Cardiac muscle cell (in vitro differentiated cells and primary cell): ENCODE results near the gene BRSK1. TPM values are rescaled to one million over a fixed set of nuclear protein-coding genes. Genes with fewer than 3 reads are reported as not detected.

Experiments
- DNase-seq, 2 donors: peaks; one replicate each; pipeline versions ENCODE4 v3.0.0 to v3.0.0-alpha.2; 2010 to 2017; ENCODE audit warnings: low read depth in 1 of 2, low spot score in 1 of 2
- H3K27ac ChIP-seq: fragments of 200-600 bp; sonication (generic); 2 replicates; pipeline ENCODE4 v1.5.1; 2016
- H3K27me3 ChIP-seq: fragments of 200-600 bp; sonication (generic); 2 replicates; pipeline ENCODE4 v1.6.0; 2016; ENCODE audit warnings: control low read depth
- H3K36me3 ChIP-seq: fragments of 200-600 bp; sonication (generic); 2 replicates; pipeline ENCODE4 v1.5.1; 2016; ENCODE audit warnings: control low read depth
- H3K4me1 ChIP-seq: fragments of 200-600 bp; sonication (generic); 2 replicates; pipeline ENCODE4 v1.8.1; 2017; ENCODE audit warnings: low read depth, mild to moderate bottlenecking, mixed run types
- H3K4me3 ChIP-seq: fragments of 200-600 bp; sonication (generic); 2 replicates; pipeline ENCODE4 v1.5.1; 2016; ENCODE audit warnings: mild to moderate bottlenecking
- H3K9me3 ChIP-seq: fragments of 200-600 bp; sonication (generic); 2 replicates; pipeline ENCODE4 v1.5.1; 2017; ENCODE audit warnings: low read depth, mild to moderate bottlenecking, control low read depth
- polyA plus RNA-seq: library from polyadenylated mRNA; unstranded; fragments of >200 nt; fragmentation: Nextera tagmentation; extraction: Ambion mirVana; gene quantifications from 2 replicates; pipeline ENCODE4 v1.2.1, GENCODE V29; 2016
- total RNA-seq: library from RNA; depleted of rRNA; stranded (reverse); fragments of >200 nt; gene quantifications from 2 replicates; pipeline ENCODE4 v1.2.3, GENCODE V29; 2016
- TF ChIP-seq, protein P1 (sequence below): IDR thresholded peaks from 2 replicates; pipeline ENCODE4 v1.5.1; 2012; ENCODE audit warnings: low read depth, mild to moderate bottlenecking, low read length

The BRSK1 gene
- total and polyA plus RNA-seq, 2 experiments from 2014 or later: 3.5 to 34.4 TPM

DNA sequence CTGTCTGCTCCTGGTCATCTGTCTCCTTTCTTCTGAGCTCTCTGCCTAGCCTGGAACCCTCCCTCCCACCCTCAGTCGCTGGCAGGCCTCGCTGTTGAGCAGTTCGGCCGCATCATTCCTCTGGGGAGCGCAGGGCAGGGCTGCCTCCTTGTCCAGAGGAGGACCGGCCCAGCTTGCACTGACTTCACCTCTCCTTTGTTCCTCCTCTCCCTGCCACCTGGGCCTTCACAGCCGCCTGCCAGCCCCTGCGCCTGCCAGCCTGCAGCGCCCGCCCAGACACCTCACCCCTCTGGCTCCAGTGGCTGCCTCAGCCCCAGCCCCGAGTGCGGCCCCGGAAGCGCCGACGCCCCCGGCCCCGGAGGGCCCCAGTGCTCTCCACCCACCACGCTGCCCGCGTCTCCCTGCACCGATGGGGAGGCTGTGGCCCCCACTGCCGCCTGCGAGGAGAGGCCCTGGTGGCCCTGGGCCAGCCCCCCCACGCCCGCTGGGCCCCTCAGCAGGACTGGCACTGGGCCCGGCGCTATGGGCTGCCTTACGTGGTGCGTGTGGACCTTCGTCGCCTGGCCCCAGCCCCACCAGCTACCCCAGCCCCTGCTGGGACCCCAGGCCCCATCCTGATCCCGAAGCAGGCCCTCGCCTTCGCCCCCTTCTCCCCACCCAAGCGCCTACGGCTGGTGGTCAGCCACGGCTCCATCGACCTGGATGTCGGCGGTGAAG lies 63.1 kb downstream of the BRSK1 start:
- Histone ChIP-seq H3K9me3 (no peaks in the 10 kb centered on the region), H3K4me1 (peaks cover 12% of the 10 kb centered on the region), H3K4me3 (no peak overlapping the region), H3K36me3 (peaks cover 24% of the 10 kb centered on the region), H3K27ac (no peak overlapping the region), H3K27me3 (peaks cover 6% of the 10 kb centered on the region)
- TF ChIP-seq, protein P1, sequence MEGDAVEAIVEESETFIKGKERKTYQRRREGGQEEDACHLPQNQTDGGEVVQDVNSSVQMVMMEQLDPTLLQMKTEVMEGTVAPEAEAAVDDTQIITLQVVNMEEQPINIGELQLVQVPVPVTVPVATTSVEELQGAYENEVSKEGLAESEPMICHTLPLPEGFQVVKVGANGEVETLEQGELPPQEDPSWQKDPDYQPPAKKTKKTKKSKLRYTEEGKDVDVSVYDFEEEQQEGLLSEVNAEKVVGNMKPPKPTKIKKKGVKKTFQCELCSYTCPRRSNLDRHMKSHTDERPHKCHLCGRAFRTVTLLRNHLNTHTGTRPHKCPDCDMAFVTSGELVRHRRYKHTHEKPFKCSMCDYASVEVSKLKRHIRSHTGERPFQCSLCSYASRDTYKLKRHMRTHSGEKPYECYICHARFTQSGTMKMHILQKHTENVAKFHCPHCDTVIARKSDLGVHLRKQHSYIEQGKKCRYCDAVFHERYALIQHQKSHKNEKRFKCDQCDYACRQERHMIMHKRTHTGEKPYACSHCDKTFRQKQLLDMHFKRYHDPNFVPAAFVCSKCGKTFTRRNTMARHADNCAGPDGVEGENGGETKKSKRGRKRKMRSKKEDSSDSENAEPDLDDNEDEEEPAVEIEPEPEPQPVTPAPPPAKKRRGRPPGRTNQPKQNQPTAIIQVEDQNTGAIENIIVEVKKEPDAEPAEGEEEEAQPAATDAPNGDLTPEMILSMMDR: no peak
- no peak for DNase-seq

DNA sequence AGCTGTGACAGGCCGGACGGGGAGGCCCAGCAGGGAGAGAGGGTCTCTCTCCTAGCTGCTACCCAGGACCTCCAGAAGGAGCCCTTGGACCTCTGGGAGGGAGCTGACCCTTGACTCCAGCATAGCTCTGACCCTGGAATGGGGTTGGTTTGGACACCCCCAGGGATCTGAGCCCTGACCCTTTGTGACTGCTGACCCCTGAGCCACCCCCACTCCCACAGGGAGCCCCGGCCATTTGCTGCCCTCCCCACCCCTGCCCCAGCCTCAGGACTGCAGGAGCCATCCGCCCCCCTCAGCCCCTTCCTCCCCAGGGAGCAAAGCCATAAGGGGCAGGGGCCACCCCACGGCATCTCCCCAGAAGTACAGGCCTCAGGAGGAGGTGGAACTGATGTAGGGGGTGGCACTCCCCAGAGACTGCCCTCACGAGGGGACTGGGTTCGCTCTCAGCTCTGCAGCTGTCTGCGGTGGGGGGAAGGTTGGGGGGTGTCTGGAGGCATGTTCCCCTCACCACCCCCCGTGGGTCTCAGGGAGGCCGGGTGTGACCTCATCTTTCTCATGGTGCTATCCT lies 63.7 kb downstream of the BRSK1 start:
- H3K27me3 ChIP-seq: peaks cover 12% of the 10 kb centered on the region
- H3K27ac ChIP-seq: no peak overlapping the region
- no peak overlapping the region for H3K4me3 ChIP-seq
- no peaks in the 10 kb centered on the region for H3K9me3 ChIP-seq
- H3K4me1 ChIP-seq: peaks cover 12% of the 10 kb centered on the region
- peaks cover 19% of the 10 kb centered on the region for H3K36me3 ChIP-seq
- TF ChIP-seq, protein P1: no peak
- DNase-seq: no peak

DNA sequence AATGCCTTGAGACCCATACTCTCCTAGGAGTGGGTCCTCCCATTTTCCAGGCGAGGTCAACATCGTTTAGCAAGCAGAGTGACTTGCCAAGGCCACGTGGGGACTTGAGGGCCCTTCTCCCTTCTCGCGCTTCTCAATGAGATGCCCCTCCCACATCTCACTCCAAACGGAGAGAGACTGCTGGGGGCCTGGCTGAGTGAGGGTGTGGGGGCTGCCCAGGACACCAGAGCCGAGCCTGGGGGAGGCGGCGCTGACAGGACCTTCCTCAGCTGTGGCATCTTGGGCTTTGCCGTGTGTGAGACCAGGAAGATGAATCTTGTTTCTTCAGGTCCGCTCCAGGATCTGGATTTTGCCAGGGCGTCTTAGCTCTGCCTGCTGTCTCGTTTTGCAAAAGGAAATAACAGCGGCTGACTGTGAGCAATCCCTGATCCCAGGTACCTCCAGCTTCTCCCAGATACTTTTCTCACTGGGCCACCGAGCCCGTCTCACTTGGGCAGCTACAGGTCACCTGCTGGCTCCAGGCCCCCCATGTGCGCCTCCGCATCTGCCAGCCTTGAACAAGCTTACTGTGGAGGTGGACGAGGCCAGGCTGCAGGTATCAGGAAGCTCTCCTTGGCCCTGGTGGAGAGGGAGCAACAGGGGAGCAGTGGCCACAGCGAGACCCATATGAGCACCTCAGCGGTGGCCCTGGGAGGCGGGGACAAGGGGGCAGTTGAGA lies 64.7 kb downstream of the BRSK1 start:
- Histone ChIP-seq H3K27ac (no peak overlapping the region), H3K4me3 (no peak overlapping the region), H3K27me3 (peaks cover 22% of the 10 kb centered on the region), H3K9me3 (no peaks in the 10 kb centered on the region), H3K36me3 (peaks cover 12% of the 10 kb centered on the region), H3K4me1 (peaks cover 12% of the 10 kb centered on the region)
- DNase-seq: peak in 1 of 2 donors; percentile 31
- TF ChIP-seq, protein P1: no peak

DNA sequence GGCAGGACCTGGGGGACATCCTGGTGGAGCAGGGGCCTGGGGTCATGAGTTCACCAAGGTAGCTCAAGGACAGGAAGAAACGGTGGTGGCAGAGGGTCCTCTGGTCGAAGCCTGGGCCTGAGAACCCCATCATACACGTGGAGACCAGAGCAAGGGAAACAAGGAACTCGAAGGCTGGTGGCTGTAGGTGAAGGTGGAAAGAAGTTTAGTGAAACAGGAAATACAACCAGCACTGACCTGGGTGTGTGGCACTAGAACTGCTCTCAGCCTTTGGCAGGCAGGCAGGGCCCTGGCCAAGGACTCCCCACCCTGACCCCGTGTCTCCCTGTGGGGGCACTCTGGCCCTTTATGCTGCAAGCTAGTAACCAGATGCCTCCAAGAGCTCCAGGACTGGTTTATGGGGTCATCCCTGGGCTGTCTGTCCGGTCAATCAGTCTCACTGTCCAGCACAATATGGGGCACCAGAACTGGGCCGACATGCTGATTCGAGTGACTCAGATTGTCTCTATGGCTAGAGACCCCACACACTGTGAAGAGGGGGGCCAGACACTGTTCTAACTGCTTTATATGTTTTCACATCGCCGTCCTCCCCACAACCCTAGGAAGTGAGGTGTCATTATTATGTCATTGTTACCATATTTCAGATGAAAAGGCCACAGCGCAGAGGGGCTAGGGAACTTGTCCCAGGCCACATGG lies 67.0 kb downstream of the BRSK1 start:
- Histone ChIP-seq H3K36me3 (peaks cover 3% of the 10 kb centered on the region), H3K27me3 (peaks cover 45% of the 10 kb centered on the region), H3K4me3 (no peak overlapping the region), H3K9me3 (no peaks in the 10 kb centered on the region), H3K4me1 (peaks cover 12% of the 10 kb centered on the region), H3K27ac (no peak overlapping the region)
- no peak for DNase-seq
- TF ChIP-seq, protein P1: no peak

DNA sequence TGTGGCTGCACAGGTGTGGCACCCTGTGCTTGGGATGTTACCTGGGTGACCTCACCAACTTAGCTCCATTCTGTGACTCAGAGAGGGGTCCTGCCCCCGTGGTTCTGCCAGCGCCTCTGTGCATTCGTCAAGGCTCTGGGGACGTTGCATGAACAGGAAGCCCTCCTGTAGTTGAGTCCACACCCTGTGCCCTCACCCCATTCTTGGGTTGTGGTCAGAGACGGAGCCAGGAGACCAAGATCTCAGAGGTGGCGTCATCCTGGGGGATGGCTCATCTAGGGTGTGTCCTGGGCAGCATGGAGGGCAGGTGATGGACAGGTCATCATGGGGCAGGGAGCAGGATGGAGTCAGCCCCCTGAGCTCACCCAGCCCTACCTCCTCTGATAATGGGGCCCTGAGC lies 68.2 kb downstream of the BRSK1 start:
- Histone ChIP-seq H3K4me1 (peaks cover 12% of the 10 kb centered on the region), H3K9me3 (no peaks in the 10 kb centered on the region), H3K36me3 (no peaks in the 10 kb centered on the region), H3K27me3 (peaks cover 57% of the 10 kb centered on the region), H3K4me3 (no peak overlapping the region), H3K27ac (no peak overlapping the region)
- TF ChIP-seq, protein P1: no peak
- DNase-seq: no peak
